K562 (cell line): ENCODE results near the gene SND1. TPM values are rescaled to one million over a fixed set of nuclear protein-coding genes. Genes with fewer than 3 reads are reported as not detected.

Source experiments
- ATAC-seq: fragments of 200-7000 bp; cut with Tn5 transposase; 3 replicates; pipeline ENCODE4 v1.9.1; 2020; ENCODE audit warnings: moderate library complexity
- BruUV-seq: library from RNA; stranded (reverse); fragments of 400-500 nt; replicated peaks from 2 replicates; lab custom pipeline; 2021; lab: Mats Ljungman, UMichigan
- CTCF ChIA-PET: fragments of 300-600 bp; formaldehyde crosslinking; extraction: SDS; loops from one replicate; lab custom pipeline; 2021; ENCODE audit warnings: low intra/inter-chr PET ratio; lab: Yijun Ruan, JAX
- POLR2A ChIA-PET: fragments of 300-600, 350-650 bp; sonication (Branson Sonifier 250); formaldehyde crosslinking; extraction: SDS; loops from one replicate; lab custom pipeline; 2021; ENCODE audit warnings: antibody characterized with exemption, inconsistent platforms; lab: Yijun Ruan, JAX
- DNase-seq, 4 experiments: peaks; one replicate each; pipeline versions ENCODE4 v3.0.0 to v3.0.0-alpha.2; 2011 to 2018; ENCODE audit warnings: low spot score in 3 of 4, mixed read lengths in 3 of 4; ENCODE audit errors: extremely low read depth in 1 of 4
- FAIRE-seq: peaks from 2 replicates; lab custom pipeline; 2011; peaks lifted over from hg19 to GRCh38; lab: Jason Lieb, UNC
- H2AFZ ChIP-seq: 2 replicates; pipeline ENCODE4 v1.6.0; 2011; ENCODE audit warnings: low read depth, low read length, control low read depth, inconsistent platforms
- H3K27ac ChIP-seq: fragments of 200-600 bp; 3 replicates; pipeline ENCODE4 v1.8.0; 2011; ENCODE audit warnings: low read depth, mild to moderate bottlenecking, control low read depth, inconsistent platforms, low read length, moderate library complexity, mixed read lengths; ENCODE audit errors: extremely low read depth
- H3K27me3 ChIP-seq, 2 experiments: fragments of 300-600 bp in 1 of 2; 2 replicates in 1 of 2; 3 replicates in 1 of 2; pipeline versions ENCODE4 v1.6.0 to v1.8.0; 2011; ENCODE audit warnings: inconsistent platforms in 2 of 2, low read length in 2 of 2, mild to moderate bottlenecking in 1 of 2, mixed read lengths in 1 of 2, moderate library complexity in 1 of 2; ENCODE audit not compliant: control insufficient read depth in 2 of 2, insufficient read depth in 2 of 2
- H3K36me3 ChIP-seq: fragments of 300-600 bp; 3 replicates; pipeline ENCODE4 v1.8.0; 2011; ENCODE audit warnings: mild to moderate bottlenecking, low read length, inconsistent platforms; ENCODE audit not compliant: control insufficient read depth, insufficient read depth
- H3K4me1 ChIP-seq, 2 experiments: fragments of 200-600 bp in 1 of 2; replicated peaks in 1 of 2; 2 replicates in 1 of 2; 3 replicates in 1 of 2; pipeline versions ENCODE4 v1.5.1 to v1.8.0; 2011; ENCODE audit warnings: inconsistent platforms in 2 of 2, low read length in 2 of 2, mild to moderate bottlenecking in 1 of 2, mixed read lengths in 1 of 2, moderate library complexity in 1 of 2; ENCODE audit not compliant: control insufficient read depth in 2 of 2, insufficient read depth in 2 of 2
- H3K4me2 ChIP-seq: 2 replicates; pipeline ENCODE4 v1.6.1; 2011; ENCODE audit warnings: low read length, control low read depth, inconsistent platforms, mixed read lengths; ENCODE audit not compliant: insufficient read depth
- H3K4me3 ChIP-seq: fragments of 200-600 bp; sonication (generic), shearing (Covaris generic); 2 replicates; pipeline ENCODE4 v1.5.1; 2016; ENCODE audit warnings: control low read depth, inconsistent platforms
- H3K79me2 ChIP-seq: fragments of 200-600 bp; 3 replicates; pipeline ENCODE4 v1.8.0; 2011; ENCODE audit warnings: low read length, inconsistent platforms; ENCODE audit not compliant: control insufficient read depth, insufficient read depth
- H3K9ac ChIP-seq, 2 experiments: 2 replicates each; pipeline versions ENCODE4 v1.6.0 to v1.6.1; 2011; ENCODE audit warnings: low read depth in 2 of 2, low read length in 2 of 2, control low read depth in 1 of 2, inconsistent platforms in 1 of 2, mild to moderate bottlenecking in 1 of 2, mixed read lengths in 1 of 2; ENCODE audit not compliant: insufficient read depth in 1 of 2
- H3K9me1 ChIP-seq: one replicate; pipeline ENCODE4 v1.6.0; 2011; ENCODE audit warnings: inconsistent platforms, mild to moderate bottlenecking, low read length, moderate library complexity; ENCODE audit not compliant: control insufficient read depth, insufficient read depth
- H3K9me3 ChIP-seq: replicated peaks from 2 replicates; pipeline ENCODE4 v1.5.1; 2011; ENCODE audit warnings: low read depth, low read length, inconsistent platforms; ENCODE audit not compliant: control insufficient read depth, insufficient read depth
- H4K20me1 ChIP-seq: replicated peaks from 2 replicates; pipeline ENCODE4 v1.6.1; 2011; ENCODE audit warnings: low read length, inconsistent platforms, mixed read lengths; ENCODE audit not compliant: control insufficient read depth, insufficient read depth
- NELFE ChIP-seq: IDR thresholded peaks from 2 replicates; pipeline ENCODE4 v1.6.1; 2011; ENCODE audit warnings: mild to moderate bottlenecking; ENCODE audit not compliant: insufficient read depth, insufficient read length
- RBM22 ChIP-seq: fragments of 200-400 bp; formaldehyde crosslinking; IDR thresholded peaks from 2 replicates; pipeline ENCODE4 v1.6.1; 2018; ENCODE audit warnings: low read length, low read depth; ENCODE audit not compliant: poor library complexity, severe bottlenecking
- STAT5A ChIP-seq: IDR thresholded peaks from 2 replicates; pipeline ENCODE4 v1.6.1; 2012; ENCODE audit warnings: low read length, inconsistent platforms, borderline replicate concordance
- YY1 ChIP-seq, 3 experiments: IDR thresholded peaks; 2 replicates each; pipeline ENCODE4 v1.6.1; 2011; ENCODE audit warnings: low read length in 2 of 3, mild to moderate bottlenecking in 2 of 3, moderate library complexity in 2 of 3, borderline replicate concordance in 1 of 3, control low read depth in 1 of 3, low read depth in 1 of 3; ENCODE audit not compliant: insufficient read depth in 3 of 3, insufficient replicate concordance in 2 of 3, control insufficient read depth in 1 of 3, insufficient read length in 1 of 3; ENCODE audit errors: extremely low read depth in 1 of 3
- ZNF24 ChIP-seq: fragments of 450-650 bp; IDR thresholded peaks from 2 replicates; pipeline ENCODE4 v1.6.1; 2016
- WGBS: fragments of 100-300 bp; shearing (Covaris generic); methylation state at CpG from one replicate; pipeline ENCODE4 v1.1.6; 2016; ENCODE audit warnings: low coverage, mixed read lengths; ENCODE audit not compliant: insufficient coverage; ENCODE audit errors: missing lambda C conversion rate; 5-methylcytosine and 5-hydroxymethylcytosine counted together
- in situ Hi-C: fragments of 300-500 bp; cut with MboI; formaldehyde crosslinking; loops from 4 replicates; pipeline ENCODE4 v1.15.0; 2018; ENCODE audit warnings: inconsistent platforms, mixed read lengths
- intact Hi-C: fragments of 100-400 bp; cut with micrococcal nuclease; formaldehyde crosslinking; loops from 2 replicates; pipeline ENCODE4 v1.14.2; 2022
- polyA plus RNA-seq, 8 experiments: library from polyadenylated mRNA; depleted of rRNA in 4 of 8; stranded (reverse) in 5 of 8; unstranded in 3 of 8; fragments of >200 nt; fragmentation: Nextera tagmentation in 2 of 8; fragmentation: Illumina TruSeq in 1 of 8; extraction: Ambion mirVana in 2 of 8; extraction: Trizol in 1 of 8; gene quantifications; 2 replicates each; pipeline versions ENCODE4 v1.2.1 to v1.2.3, GENCODE V29; 2011 to 2014; ENCODE audit warnings: inconsistent platforms in 1 of 8, missing spikeins in 1 of 8
- total RNA-seq, 7 experiments: library from RNA; depleted of rRNA in 6 of 7; stranded (reverse); fragments of >200 nt in 6 of 7; fragmentation: Illumina TruSeq in 2 of 7; extraction: Trizol in 2 of 7; gene quantifications; 2 replicates each; pipeline versions ENCODE4 v1.2.1 to v1.2.3, GENCODE V29; 2011 to 2021; ENCODE audit warnings: low replicate concordance in 1 of 7
- TF ChIP-seq, protein P1 (sequence below), 3 experiments: IDR thresholded peaks in 2 of 3; conservative IDR thresholded peaks in 1 of 3; 2 replicates each; pipeline ENCODE4 v1.5.1; 2011 to 2012; ENCODE audit warnings: low read length in 3 of 3, mild to moderate bottlenecking in 3 of 3, control low read depth in 2 of 3, improper control_type of control experiment in 1 of 3, inconsistent platforms in 1 of 3, low read depth in 1 of 3, mixed read lengths in 1 of 3, moderate library complexity in 1 of 3; ENCODE audit not compliant: insufficient read depth in 2 of 3
- TF ChIP-seq, protein P2 (sequence below), 2 experiments: fragments of 450-650 bp in 1 of 2; IDR thresholded peaks; 2 replicates each; pipeline ENCODE4 v1.6.1; 2011 to 2017; ENCODE audit warnings: low read depth in 2 of 2, antibody characterized with exemption in 1 of 2, borderline replicate concordance in 1 of 2, low read length in 1 of 2, mild to moderate bottlenecking in 1 of 2, mixed read lengths in 1 of 2; ENCODE audit not compliant: control insufficient read depth in 1 of 2

Gene SND1
- total and polyA plus RNA-seq, 9 of the 15 experiments (the other 6 are each of a cell fraction or from before 2014, with no cell fraction given), result 46.5 to 307 (median 191) TPM

GRCh38 chr7:128060018-128060417 is 408.0 kb downstream of the SND1 start:
- H3K9ac ChIP-seq, result no peak overlapping the region
- H4K20me1 ChIP-seq, result peaks cover 18% of the 10 kb centered on the region
- no peaks in the 10 kb centered on the region for H3K27me3 ChIP-seq
- H3K79me2 ChIP-seq, result no peaks in the 10 kb centered on the region
- TF ChIP-seq STAT5A, result no peak
- TF ChIP-seq, protein P1, sequence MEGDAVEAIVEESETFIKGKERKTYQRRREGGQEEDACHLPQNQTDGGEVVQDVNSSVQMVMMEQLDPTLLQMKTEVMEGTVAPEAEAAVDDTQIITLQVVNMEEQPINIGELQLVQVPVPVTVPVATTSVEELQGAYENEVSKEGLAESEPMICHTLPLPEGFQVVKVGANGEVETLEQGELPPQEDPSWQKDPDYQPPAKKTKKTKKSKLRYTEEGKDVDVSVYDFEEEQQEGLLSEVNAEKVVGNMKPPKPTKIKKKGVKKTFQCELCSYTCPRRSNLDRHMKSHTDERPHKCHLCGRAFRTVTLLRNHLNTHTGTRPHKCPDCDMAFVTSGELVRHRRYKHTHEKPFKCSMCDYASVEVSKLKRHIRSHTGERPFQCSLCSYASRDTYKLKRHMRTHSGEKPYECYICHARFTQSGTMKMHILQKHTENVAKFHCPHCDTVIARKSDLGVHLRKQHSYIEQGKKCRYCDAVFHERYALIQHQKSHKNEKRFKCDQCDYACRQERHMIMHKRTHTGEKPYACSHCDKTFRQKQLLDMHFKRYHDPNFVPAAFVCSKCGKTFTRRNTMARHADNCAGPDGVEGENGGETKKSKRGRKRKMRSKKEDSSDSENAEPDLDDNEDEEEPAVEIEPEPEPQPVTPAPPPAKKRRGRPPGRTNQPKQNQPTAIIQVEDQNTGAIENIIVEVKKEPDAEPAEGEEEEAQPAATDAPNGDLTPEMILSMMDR (IDR thresholded peaks at IDR 0.05 in 2 of 3, conservative IDR thresholded peaks at IDR 0.05 in 1 of 3; ENCODE audit: insufficient read depth in 2 of 3, low read depth in 1 of 3, low read length in 3 of 3), result peak in 2 of 3 experiments; percentile 13 to 22; a peak in 1 of 6 replicates
- no peak overlapping the region for H3K4me3 ChIP-seq
- H2AFZ ChIP-seq, result no peak overlapping the region
- ATAC-seq (peak; percentile 54), FAIRE-seq (no peak), DNase-seq (peak in 1 of 4 experiments; percentile 11)
- no peaks in the 10 kb centered on the region for H3K4me1 ChIP-seq
- intact Hi-C loops (no loop called here), in situ Hi-C loops (no loop called here)
- CTCF ChIA-PET, result no interaction called here
- H3K4me2 ChIP-seq, result no peak overlapping the region
- POLR2A ChIA-PET, result interaction anchor here (0.5 to 2.4 kb wide), 3 partner anchors 10 to 444 kb away, joined by 3 to 11 read pairs (median 3); no protein-coding TSS in a partner anchor
- no peaks in the 10 kb centered on the region for H3K9me3 ChIP-seq
- 64% methylated on average over 3 of the region's 3 CpGs for WGBS
- H3K27ac ChIP-seq, result no peak overlapping the region
- no TSS peak for BruUV-seq
- H3K36me3 ChIP-seq, result peaks cover 56% of the 10 kb centered on the region; the same call in 2 of the 3 replicates
- peaks cover 3% of the 10 kb centered on the region for H3K9me1 ChIP-seq

- CTCF ChIA-PET, result no interaction called here
Measured at GRCh38 chr7:128063088-128063487, 411.1 kb downstream of the SND1 start.

More at GRCh38 chr7:128063088-128063487, 411.1 kb downstream of the SND1 start:
- Histone ChIP-seq H3K27me3 (no peaks in the 10 kb centered on the region), H3K79me2 (no peaks in the 10 kb centered on the region), H3K36me3 (peaks cover 43% of the 10 kb centered on the region; the same call in 2 of the 3 replicates), H3K4me2 (no peak overlapping the region), H3K9me3 (no peaks in the 10 kb centered on the region), H2AFZ (no peak overlapping the region), H3K27ac (no peak overlapping the region), H3K4me3 (no peak overlapping the region), H3K9me1 (peaks cover 3% of the 10 kb centered on the region), H3K4me1 (no peaks in the 10 kb centered on the region), H3K9ac (peak overlapping the region in 1 of 2 experiments; percentile 62; a peak in 2 of 4 replicates), H4K20me1 (peaks cover 21% of the 10 kb centered on the region)
- WGBS, result 89% methylated on average over 8 of the region's 8 CpGs
- FAIRE-seq, result no peak
- no peak for ATAC-seq
- TF ChIP-seq ZNF24 (no peak), NELFE (no peak), YY1 (IDR thresholded peaks at IDR 0.05; ENCODE audit: borderline replicate concordance in 1 of 3, control insufficient read depth in 1 of 3, extremely low read depth in 1 of 3, insufficient read depth in 3 of 3, insufficient read length in 1 of 3, insufficient replicate concordance in 2 of 3, low read depth in 1 of 3, low read length in 2 of 3) (no peak), RBM22 (peak; percentile 2)
- TF ChIP-seq, protein P2, sequence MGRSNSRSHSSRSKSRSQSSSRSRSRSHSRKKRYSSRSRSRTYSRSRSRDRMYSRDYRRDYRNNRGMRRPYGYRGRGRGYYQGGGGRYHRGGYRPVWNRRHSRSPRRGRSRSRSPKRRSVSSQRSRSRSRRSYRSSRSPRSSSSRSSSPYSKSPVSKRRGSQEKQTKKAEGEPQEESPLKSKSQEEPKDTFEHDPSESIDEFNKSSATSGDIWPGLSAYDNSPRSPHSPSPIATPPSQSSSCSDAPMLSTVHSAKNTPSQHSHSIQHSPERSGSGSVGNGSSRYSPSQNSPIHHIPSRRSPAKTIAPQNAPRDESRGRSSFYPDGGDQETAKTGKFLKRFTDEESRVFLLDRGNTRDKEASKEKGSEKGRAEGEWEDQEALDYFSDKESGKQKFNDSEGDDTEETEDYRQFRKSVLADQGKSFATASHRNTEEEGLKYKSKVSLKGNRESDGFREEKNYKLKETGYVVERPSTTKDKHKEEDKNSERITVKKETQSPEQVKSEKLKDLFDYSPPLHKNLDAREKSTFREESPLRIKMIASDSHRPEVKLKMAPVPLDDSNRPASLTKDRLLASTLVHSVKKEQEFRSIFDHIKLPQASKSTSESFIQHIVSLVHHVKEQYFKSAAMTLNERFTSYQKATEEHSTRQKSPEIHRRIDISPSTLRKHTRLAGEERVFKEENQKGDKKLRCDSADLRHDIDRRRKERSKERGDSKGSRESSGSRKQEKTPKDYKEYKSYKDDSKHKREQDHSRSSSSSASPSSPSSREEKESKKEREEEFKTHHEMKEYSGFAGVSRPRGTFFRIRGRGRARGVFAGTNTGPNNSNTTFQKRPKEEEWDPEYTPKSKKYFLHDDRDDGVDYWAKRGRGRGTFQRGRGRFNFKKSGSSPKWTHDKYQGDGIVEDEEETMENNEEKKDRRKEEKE (IDR thresholded peaks at IDR 0.05; ENCODE audit: borderline replicate concordance in 1 of 2, control insufficient read depth in 1 of 2, low read depth in 2 of 2, low read length in 1 of 2), result no peak
- intact Hi-C loops, result loop anchor here (1.0 kb wide), 1 partner anchor 13 kb away; no protein-coding TSS in a partner anchor
- no TSS peak for BruUV-seq
- DNase-seq, result no peak
- POLR2A ChIA-PET, result interaction anchor here (0.6 to 1.8 kb wide), 4 partner anchors 10 to 42 kb away, joined by 3 to 5 read pairs (median 4); no protein-coding TSS in a partner anchor
- in situ Hi-C loops, result no loop called here
